OCI-LY3 (cell line): ENCODE data around the gene ANKRD29.

Source experiments
- H2AFZ ChIP-seq: fragments of 200-600, 300-600 bp; shearing (Covaris generic); 2 replicates; pipeline ENCODE4 v1.6.0; 2014; ENCODE audit warnings: antibody characterized with exemption, low read depth, low read length
- H3K27ac ChIP-seq: fragments of 200-600, 300-600 bp; sonication (generic); 2 replicates; pipeline ENCODE4 v1.5.1; 2014; ENCODE audit warnings: mild to moderate bottlenecking, low read length, moderate library complexity, mixed read lengths
- H3K27me3 ChIP-seq: fragments of 200-600, 300-600 bp; sonication (generic); 2 replicates; pipeline ENCODE4 v1.6.1; 2014; ENCODE audit warnings: low read depth, low read length, mixed read lengths
- H3K36me3 ChIP-seq: fragments of 200-600, 300-600 bp; sonication (generic); replicated peaks from 2 replicates; pipeline ENCODE3; 2014; ENCODE audit warnings: low read depth, low read length, mixed read lengths
- H3K4me1 ChIP-seq: fragments of 300-600, 200-600 bp; sonication (generic); 2 replicates; pipeline ENCODE4 v1.6.1; 2014; ENCODE audit warnings: low read length, mixed read lengths
- H3K4me2 ChIP-seq: fragments of 200-600, 300-600 bp; sonication (generic); 2 replicates; pipeline ENCODE4 v1.6.1; 2014; ENCODE audit warnings: low read length, mixed read lengths
- H3K4me3 ChIP-seq: fragments of 300-600, 200-600 bp; sonication (generic); 2 replicates; pipeline ENCODE4 v1.5.1; 2014; ENCODE audit warnings: antibody characterized with exemption, mild to moderate bottlenecking, low read length, moderate library complexity
- H3K79me2 ChIP-seq: fragments of 300-600, 200-600 bp; shearing (Covaris generic); 2 replicates; pipeline ENCODE4 v1.6.1; 2014; ENCODE audit warnings: mild to moderate bottlenecking, low read length, mixed read lengths
- H3K9ac ChIP-seq: fragments of 300-600, 200-600 bp; shearing (Covaris generic); 2 replicates; pipeline ENCODE4 v1.6.0; 2014; ENCODE audit warnings: mild to moderate bottlenecking, low read length, moderate library complexity
- H3K9me3 ChIP-seq: fragments of 200-600, 300-600 bp; shearing (Covaris generic); 2 replicates; pipeline ENCODE4 v1.6.1; 2014; ENCODE audit warnings: low read length, mixed read lengths; ENCODE audit not compliant: insufficient read depth
- H4K20me1 ChIP-seq: fragments of 200-600, 300-600 bp; sonication (generic); 2 replicates; pipeline ENCODE4 v1.6.1; 2016; ENCODE audit warnings: low read length, mixed read lengths; ENCODE audit not compliant: insufficient read depth
- CTCF ChIP-seq: fragments of 200-600, 300-600 bp; sonication (generic); IDR thresholded peaks from 2 replicates; pipeline ENCODE4 v1.5.1; 2014; ENCODE audit warnings: antibody characterized with exemption, low read length, low read depth
- EZH2phosphoT487 ChIP-seq: fragments of 200-600 bp; shearing (Covaris generic); IDR thresholded peaks from 2 replicates; pipeline ENCODE4 v1.6.1; 2018; ENCODE audit warnings: antibody characterized with exemption, mixed run types, low read depth

The ANKRD29 gene

GRCh38 chr18:23550898-23551297, 111.8 kb downstream of the ANKRD29 start:
- Histone ChIP-seq H3K4me1 (no peaks in the 10 kb centered on the region), H3K4me2 (no peak overlapping the region), H3K9ac (no peak overlapping the region), H3K79me2 (no peaks in the 10 kb centered on the region), H4K20me1 (no peaks in the 10 kb centered on the region; the same call in 1 of the 2 replicates), H3K36me3 (peaks cover 35% of the 10 kb centered on the region), H3K4me3 (no peak overlapping the region), H3K27me3 (no peaks in the 10 kb centered on the region), H3K9me3 (no peaks in the 10 kb centered on the region), H3K27ac (no peak overlapping the region), H2AFZ (no peak overlapping the region)
- TF ChIP-seq CTCF = no peak
- no peak for TF ChIP-seq EZH2phosphoT487
